KG1 (cell line): Measurements from ENCODE around the gene SLC10A7.

Experiments
- DNase-seq: peaks from one replicate; lab custom pipeline; 2025; lab: John Stamatoyannopoulos, UW

The SLC10A7 gene

GRCh38 chr4:146255874-146256273, 265.9 kb downstream of the SLC10A7 start:
- no peak for DNase-seq

DNA sequence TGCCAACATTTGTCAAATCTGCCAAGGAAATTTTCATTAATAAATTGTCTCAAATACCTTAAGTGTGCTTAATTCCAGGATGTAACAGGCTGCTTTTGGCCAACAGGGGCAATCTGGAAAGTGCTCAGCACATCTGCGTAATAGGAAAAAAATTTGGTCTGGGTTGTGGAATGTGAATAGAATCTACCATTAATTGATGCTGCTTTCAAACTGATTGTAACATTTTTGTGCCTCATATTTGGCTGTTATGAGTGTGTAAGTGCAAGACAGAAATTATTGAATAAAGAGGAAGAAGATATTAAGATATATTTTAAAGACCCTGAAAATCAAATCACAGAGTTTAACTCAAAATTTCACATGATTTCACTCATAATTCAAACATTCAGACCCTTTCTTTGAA, 266.3 kb downstream of the SLC10A7 start:
- DNase-seq, result no peak

DNA sequence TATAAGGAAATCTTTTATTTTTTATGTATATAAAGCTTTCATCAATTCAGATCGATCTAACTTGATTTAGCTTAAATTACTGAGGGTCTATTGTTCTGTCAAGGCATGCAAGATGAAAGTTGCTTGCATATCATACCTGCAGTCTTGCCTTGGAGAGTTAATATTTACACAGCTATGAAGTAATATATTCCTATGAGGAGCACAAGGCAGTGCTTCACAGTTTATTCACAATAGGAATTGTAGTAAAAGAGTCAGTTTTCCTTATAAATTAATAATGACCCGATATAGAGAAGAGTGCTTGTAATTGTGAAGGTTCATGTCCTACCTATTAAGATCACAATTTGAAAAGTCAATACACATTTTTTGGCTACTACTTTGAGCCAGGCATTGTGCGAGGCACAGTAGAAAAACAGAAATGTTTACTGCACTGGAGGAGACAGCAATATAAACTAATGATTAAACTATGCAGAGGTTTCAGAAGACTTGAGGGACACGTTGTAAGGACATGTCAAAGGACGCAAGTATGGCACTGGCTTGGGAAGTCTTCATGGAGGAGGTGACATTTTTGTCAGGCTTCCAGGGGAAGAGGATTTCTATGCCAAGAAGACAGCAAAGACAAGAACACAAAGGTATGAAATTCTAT, 268.6 kb downstream of the SLC10A7 start:
- DNase-seq, result no peak

- no peak for DNase-seq
Observed at GRCh38 chr4:146247356-146247755, 274.4 kb downstream of the SLC10A7 start.

DNA sequence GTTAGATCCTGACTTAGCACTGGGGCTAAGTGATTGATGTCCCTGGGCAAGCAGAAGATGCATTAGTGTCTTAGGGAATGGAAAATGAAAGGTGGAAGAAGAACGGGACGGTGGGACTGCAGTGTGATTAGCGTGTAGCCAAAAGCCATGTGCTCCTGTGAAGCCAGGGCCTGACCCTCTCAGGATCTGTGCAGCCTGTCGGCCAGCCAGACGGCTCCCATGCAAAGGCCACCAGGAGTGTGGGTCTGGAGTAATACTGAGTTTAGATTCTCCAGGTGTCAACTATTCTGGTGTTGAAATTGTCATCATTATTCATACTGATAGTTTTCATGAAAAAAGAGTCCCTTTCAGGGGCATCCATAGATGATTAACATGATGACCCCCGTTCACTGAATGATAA, 275.4 kb downstream of the SLC10A7 start:
- DNase-seq, result no peak

DNA sequence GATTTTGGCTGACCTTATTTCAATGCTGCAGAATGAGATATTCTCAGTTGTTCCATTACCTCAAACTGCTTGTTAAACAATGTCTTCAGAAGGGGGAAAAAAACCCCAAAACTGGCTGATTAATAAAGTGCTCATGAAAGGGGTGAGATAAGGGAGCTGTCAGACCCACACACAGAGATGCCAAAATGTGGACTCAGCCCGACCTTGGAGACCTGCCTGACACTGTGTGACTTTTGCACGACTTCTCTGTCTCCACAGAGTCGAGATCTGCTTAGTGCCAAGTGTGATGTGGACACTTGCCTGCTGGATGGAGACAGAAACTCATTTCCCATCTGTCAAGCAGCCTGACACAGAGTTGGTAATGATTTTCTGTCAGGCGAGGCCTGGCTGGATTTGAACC, 275.9 kb downstream of the SLC10A7 start:
- no peak for DNase-seq

DNA sequence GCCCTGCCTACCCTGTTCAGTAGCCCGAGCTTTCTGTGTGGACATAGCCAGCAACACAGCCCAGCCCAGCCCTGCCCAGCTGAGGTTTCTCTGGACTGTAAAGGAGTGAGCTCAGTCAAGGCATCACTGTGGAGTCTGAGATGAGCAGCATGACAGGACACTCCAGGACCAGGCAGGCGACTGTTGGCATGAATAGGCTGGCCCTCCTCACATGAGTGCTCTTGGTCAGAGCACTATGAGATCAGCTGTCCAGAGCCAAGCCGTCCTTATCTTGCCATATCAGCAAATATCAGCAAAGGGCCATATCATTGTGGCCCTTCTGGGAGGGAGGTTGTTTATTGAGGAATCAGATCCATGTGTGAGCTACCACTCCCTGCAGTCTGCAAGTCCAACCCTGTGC, 276.5 kb downstream of the SLC10A7 start:
- DNase-seq, result no peak

GRCh38 chr4:146244496-146244895, 277.2 kb downstream of the SLC10A7 start:
- no peak for DNase-seq

- no peak for DNase-seq
Observed at GRCh38 chr4:146243883-146244277, 277.9 kb downstream of the SLC10A7 start.

- peak; percentile 3 for DNase-seq
Observed at GRCh38 chr4:146243141-146243882, 278.4 kb downstream of the SLC10A7 start.

DNA sequence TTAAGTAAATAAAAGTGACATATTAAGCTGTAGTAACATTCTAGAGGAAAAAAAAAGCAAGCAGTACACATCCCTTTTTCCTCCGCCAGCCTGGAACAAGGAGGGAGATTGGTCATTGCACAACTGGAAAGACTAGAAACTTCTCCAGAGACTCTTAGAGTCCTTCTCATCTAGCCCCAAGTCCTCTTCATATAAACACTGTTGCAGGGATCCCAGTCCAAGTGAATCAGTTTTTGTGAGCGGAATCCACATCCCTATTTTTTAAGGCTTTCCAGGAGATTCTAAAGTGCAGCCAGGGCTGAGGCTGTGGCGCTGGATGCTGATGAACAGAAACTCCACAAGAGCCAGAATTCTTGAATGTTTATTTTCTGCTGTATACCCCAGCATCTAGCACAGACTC, 283.6 kb downstream of the SLC10A7 start:
- no peak for DNase-seq

- no peak for DNase-seq
Observed at GRCh38 chr4:146237092-146237491, 284.6 kb downstream of the SLC10A7 start.

DNA sequence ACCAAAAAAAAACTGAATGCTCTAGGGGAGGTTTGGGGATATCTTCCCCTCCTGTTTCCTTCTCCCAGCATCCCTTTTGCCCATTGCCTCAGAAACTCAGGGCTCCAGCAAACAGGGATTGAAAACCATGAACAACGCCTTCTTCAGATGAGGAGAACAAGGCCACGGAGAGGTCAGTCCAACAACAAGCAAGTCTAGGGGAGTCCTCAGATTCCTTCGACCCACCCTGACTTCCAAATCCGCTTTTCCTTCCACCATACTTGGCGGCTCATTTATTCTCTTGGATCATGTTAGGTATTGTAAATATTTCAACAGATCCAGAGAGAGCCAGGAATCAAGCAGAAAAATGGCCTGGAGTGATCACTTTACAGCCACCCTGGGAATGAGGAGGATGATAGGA, 285.5 kb downstream of the SLC10A7 start:
- DNase-seq, result no peak

DNA sequence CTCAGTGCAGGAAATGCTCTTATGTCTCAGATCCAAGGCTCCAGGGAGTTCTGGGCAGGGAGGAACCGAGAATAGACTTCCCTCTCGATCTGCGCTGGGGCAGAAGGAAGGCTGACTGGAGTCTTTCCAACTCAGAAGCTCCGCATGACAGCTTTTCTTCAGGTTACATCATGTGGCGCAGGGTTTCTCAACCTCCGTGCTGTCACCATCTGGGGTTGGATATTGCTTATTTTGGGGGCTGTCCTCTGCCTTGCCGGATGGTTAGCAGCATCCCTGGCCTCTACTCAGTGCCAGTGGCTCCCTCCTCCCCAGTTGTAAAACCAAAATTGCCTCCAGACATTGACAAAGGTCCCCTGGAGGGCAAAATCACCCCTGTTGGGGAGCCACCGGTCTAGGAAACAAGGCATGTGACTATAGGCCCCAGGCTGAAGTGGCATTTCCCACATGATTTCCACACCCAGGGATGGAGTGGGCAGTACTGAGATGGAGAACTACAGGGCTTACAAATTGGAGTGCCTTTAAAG, 286.0 kb downstream of the SLC10A7 start:
- DNase-seq, result no peak

- DNase-seq, result no peak
Observed at GRCh38 chr4:146232131-146232722, 289.5 kb downstream of the SLC10A7 start.

- no peak for DNase-seq
Observed at GRCh38 chr4:146229406-146229805, 292.3 kb downstream of the SLC10A7 start.

- DNase-seq, result no peak
Observed at GRCh38 chr4:146224326-146224966, 297.3 kb downstream of the SLC10A7 start.

- no peak for DNase-seq
Observed at GRCh38 chr4:146222313-146222712, 299.4 kb downstream of the SLC10A7 start.

- no peak for DNase-seq
Observed at GRCh38 chr4:146214238-146214637, 307.5 kb downstream of the SLC10A7 start, which contains the start of gene REELD1. TSS of gene REELD1 (plus strand) at chr4:146214538. CDS start at chr4:146216953, 2,415 bp downstream.

DNA sequence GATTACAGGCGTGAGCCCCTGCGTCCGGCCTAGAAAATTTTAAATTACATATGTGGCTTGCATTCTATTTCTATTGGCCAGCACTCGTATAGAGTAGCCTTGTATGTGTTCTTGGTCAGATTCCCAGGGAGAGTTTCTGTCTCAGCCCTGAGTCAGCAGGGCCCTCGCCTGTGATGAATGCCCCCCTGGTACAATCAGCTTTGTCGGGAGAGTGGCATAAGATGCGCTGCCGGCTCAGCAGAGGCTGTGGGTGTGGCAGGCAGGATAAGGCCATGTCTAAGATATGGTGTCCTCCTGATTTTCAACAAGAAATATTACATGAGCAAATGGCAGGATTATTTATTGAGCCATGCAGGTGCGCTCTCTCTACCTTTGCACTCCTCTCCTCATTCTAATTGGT, 309.0 kb downstream of the SLC10A7 start:
- DNase-seq, result no peak

DNA sequence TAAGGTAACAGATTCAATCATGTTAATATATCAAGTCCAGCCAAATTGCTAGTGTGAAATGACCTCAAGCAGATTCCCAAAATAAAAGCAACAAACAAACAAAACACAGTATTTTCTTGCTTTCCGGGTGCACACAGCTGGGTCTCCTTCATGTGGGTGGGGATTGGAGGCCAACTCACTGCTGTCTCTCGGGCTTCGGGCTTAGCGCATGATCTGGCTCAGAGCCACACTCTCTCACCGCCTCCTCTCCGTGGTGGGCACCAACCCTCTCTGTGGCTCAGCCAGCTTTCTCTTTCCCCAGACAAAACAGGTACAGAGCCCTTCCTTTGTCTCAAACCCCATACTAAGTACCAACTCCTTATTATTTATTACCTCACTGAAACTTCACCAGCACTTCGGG, 310.3 kb downstream of the SLC10A7 start:
- no peak for DNase-seq

DNA sequence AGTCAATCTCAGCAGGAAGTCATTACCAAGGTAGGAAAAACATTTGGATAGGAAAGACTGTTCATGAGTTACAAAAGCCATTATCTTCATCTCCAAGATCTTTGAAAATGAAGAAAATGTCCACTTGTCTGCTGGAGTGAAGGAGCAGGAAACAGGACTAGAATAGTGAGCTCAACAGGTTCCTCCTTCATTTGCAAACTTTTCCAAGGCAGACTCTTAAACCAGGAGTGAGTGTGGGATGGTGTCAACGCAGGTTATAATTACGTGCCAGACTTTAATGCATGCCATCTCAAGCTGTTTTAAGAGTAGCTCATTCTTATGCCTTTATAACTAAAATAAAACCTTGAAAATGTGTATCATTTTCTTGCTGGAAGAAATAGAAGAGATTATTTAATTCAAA, 310.9 kb downstream of the SLC10A7 start:
- DNase-seq, result no peak

DNA sequence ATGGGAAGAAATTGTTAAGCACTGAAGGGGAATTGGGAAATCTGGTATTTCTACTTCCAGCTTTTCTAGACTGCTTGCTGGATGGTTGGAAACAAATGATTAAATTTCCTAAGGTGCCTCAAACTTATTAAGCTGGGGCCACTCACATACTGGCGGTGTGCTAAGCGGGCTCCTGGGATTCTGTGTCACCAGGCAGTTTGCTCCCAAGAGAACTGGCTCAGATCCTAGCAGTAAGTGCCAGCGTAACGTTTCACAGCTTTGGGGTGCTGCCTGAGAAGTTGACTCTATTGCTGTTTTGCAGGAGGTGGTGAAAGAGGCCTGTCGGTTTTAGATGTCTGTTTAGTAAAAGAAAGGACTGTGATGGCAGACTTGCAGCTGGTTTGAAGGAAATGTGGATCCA, 314.3 kb downstream of the SLC10A7 start:
- DNase-seq, result no peak
